Skeletal muscle satellite cell (primary cell): ENCODE results near the gene CDX1.

Source experiments
- H3K27me3 ChIP-seq: 2 replicates; pipeline ENCODE4 v1.7.0; 2013; ENCODE audit warnings: low read length; ENCODE audit not compliant: control insufficient read depth, insufficient read depth
- H3K36me3 ChIP-seq: 2 replicates; pipeline ENCODE4 v1.7.0; 2013; ENCODE audit warnings: mild to moderate bottlenecking, control low read depth, low read length; ENCODE audit not compliant: insufficient read depth
- H3K4me1 ChIP-seq: 2 replicates; pipeline ENCODE4 v1.7.0; 2013; ENCODE audit warnings: low read length; ENCODE audit not compliant: control insufficient read depth, insufficient read depth
- H3K4me2 ChIP-seq: 2 replicates; pipeline ENCODE4 v1.7.0; 2013; ENCODE audit warnings: mild to moderate bottlenecking, low read length
- H3K4me3 ChIP-seq: 2 replicates; pipeline ENCODE4 v1.7.0; 2013; ENCODE audit warnings: low read length
- H3K9ac ChIP-seq: 2 replicates; pipeline ENCODE4 v1.7.0; 2013; ENCODE audit warnings: mild to moderate bottlenecking, low read depth, low read length, moderate library complexity
- H3K9me3 ChIP-seq: replicated peaks from 2 replicates; pipeline ENCODE4 v1.7.0; 2013; ENCODE audit warnings: mild to moderate bottlenecking, control low read depth, low read length

CDX1 gene

GRCh38 chr5:150189728-150190502, 23.3 kb downstream of the CDX1 start, which contains the start of gene SLC6A7:
SLC6A7 (plus strand) TSS chr5:150190062; CDS start chr5:150190328, 266 bp downstream.
- Histone ChIP-seq H3K9me3 (no peaks in the 10 kb centered on the region), H3K27me3 (peaks cover 84% of the 10 kb centered on the region), H3K36me3 (no peaks in the 10 kb centered on the region), H3K4me1 (no peaks in the 10 kb centered on the region), H3K9ac (no peak within 1 kb of the TSS), H3K4me2 (no peak within 1 kb of the TSS), H3K4me3 (no peak within 1 kb of the TSS)

GRCh38 chr5:150190503-150190979, 24.0 kb downstream of the CDX1 start:
- no peak overlapping the region for H3K4me2 ChIP-seq
- H3K9ac ChIP-seq = no peak overlapping the region
- H3K36me3 ChIP-seq = no peaks in the 10 kb centered on the region
- H3K9me3 ChIP-seq = no peaks in the 10 kb centered on the region
- no peaks in the 10 kb centered on the region for H3K4me1 ChIP-seq
- peaks cover 90% of the 10 kb centered on the region for H3K27me3 ChIP-seq
- H3K4me3 ChIP-seq = no peak overlapping the region

- H3K9me3 ChIP-seq = no peaks in the 10 kb centered on the region
- H3K4me1 ChIP-seq = no peaks in the 10 kb centered on the region
- H3K4me2 ChIP-seq = no peak overlapping the region
- no peak overlapping the region for H3K4me3 ChIP-seq
- no peak overlapping the region for H3K9ac ChIP-seq
- H3K27me3 ChIP-seq = peaks cover 92% of the 10 kb centered on the region
- H3K36me3 ChIP-seq = no peaks in the 10 kb centered on the region
Observed at GRCh38 chr5:150190987-150191386, 24.4 kb downstream of the CDX1 start.

GRCh38 chr5:150192462-150192861, 25.9 kb downstream of the CDX1 start:
- peaks cover 80% of the 10 kb centered on the region for H3K27me3 ChIP-seq
- H3K9ac ChIP-seq = no peak overlapping the region
- H3K9me3 ChIP-seq = no peaks in the 10 kb centered on the region

GRCh38 chr5:150195736-150196485, 29.3 kb downstream of the CDX1 start:
- Histone ChIP-seq H3K36me3 (no peaks in the 10 kb centered on the region), H3K4me2 (no peak overlapping the region), H3K4me1 (no peaks in the 10 kb centered on the region), H3K9me3 (no peaks in the 10 kb centered on the region), H3K4me3 (no peak overlapping the region), H3K27me3 (peaks cover 72% of the 10 kb centered on the region), H3K9ac (no peak overlapping the region)

More at GRCh38 chr5:150192462-150192861, 25.9 kb downstream of the CDX1 start:
- Histone ChIP-seq H3K4me3 (no peak overlapping the region), H3K4me1 (no peaks in the 10 kb centered on the region), H3K4me2 (no peak overlapping the region), H3K36me3 (no peaks in the 10 kb centered on the region)

GRCh38 chr5:150196514-150196913, 29.9 kb downstream of the CDX1 start:
- Histone ChIP-seq H3K4me1 (no peaks in the 10 kb centered on the region), H3K27me3 (peaks cover 73% of the 10 kb centered on the region), H3K9ac (no peak overlapping the region), H3K9me3 (no peaks in the 10 kb centered on the region), H3K4me2 (no peak overlapping the region), H3K4me3 (no peak overlapping the region), H3K36me3 (no peaks in the 10 kb centered on the region)

- H3K27me3 ChIP-seq = peaks cover 73% of the 10 kb centered on the region
- H3K9me3 ChIP-seq = no peaks in the 10 kb centered on the region
- no peaks in the 10 kb centered on the region for H3K4me1 ChIP-seq
- H3K4me3 ChIP-seq = no peak overlapping the region
- H3K9ac ChIP-seq = no peak overlapping the region
- H3K36me3 ChIP-seq = no peaks in the 10 kb centered on the region
- H3K4me2 ChIP-seq = no peak overlapping the region
Observed at GRCh38 chr5:150196986-150197385, 30.4 kb downstream of the CDX1 start.

GRCh38 chr5:150197476-150197875, 30.9 kb downstream of the CDX1 start:
- peaks cover 70% of the 10 kb centered on the region for H3K27me3 ChIP-seq

GRCh38 chr5:150202501-150202900, 35.9 kb downstream of the CDX1 start:
- Histone ChIP-seq H3K4me2 (no peak overlapping the region), H3K9ac (no peak overlapping the region), H3K9me3 (no peaks in the 10 kb centered on the region), H3K4me1 (no peaks in the 10 kb centered on the region), H3K27me3 (peaks cover 45% of the 10 kb centered on the region), H3K36me3 (no peaks in the 10 kb centered on the region), H3K4me3 (no peak overlapping the region)

More at GRCh38 chr5:150197476-150197875, 30.9 kb downstream of the CDX1 start:
- Histone ChIP-seq H3K36me3 (no peaks in the 10 kb centered on the region), H3K4me3 (no peak overlapping the region), H3K9ac (no peak overlapping the region), H3K4me1 (no peaks in the 10 kb centered on the region), H3K9me3 (no peaks in the 10 kb centered on the region), H3K4me2 (no peak overlapping the region)

- H3K9ac ChIP-seq = no peak overlapping the region
- H3K4me2 ChIP-seq = no peak overlapping the region
- H3K9me3 ChIP-seq = no peaks in the 10 kb centered on the region
- no peak overlapping the region for H3K4me3 ChIP-seq
- H3K4me1 ChIP-seq = peaks cover 7% of the 10 kb centered on the region
- no peaks in the 10 kb centered on the region for H3K36me3 ChIP-seq
- H3K27me3 ChIP-seq = peaks cover 38% of the 10 kb centered on the region
Observed at GRCh38 chr5:150203832-150204589, 37.4 kb downstream of the CDX1 start.

GRCh38 chr5:150204590-150204960, 38.0 kb downstream of the CDX1 start:
- Histone ChIP-seq H3K4me3 (no peak overlapping the region), H3K36me3 (no peaks in the 10 kb centered on the region), H3K9me3 (no peaks in the 10 kb centered on the region), H3K27me3 (peaks cover 33% of the 10 kb centered on the region), H3K4me2 (no peak overlapping the region), H3K9ac (no peak overlapping the region), H3K4me1 (peaks cover 10% of the 10 kb centered on the region)
